HepG2 (cell line): ENCODE results near the gene ZNF687. TPM values are rescaled to one million over a fixed set of nuclear protein-coding genes. Genes with fewer than 3 reads are reported as not detected.

Experiments
- CBX2 ChIP-seq, 2 experiments: fragments of 200-600 bp in 1 of 2; sonication (generic); formaldehyde crosslinking in 1 of 2; IDR thresholded peaks; 2 replicates each; pipeline versions ENCODE4 v1.7.0 to v1.8.1; 2018 to 2022; ENCODE audit warnings: low read depth in 2 of 2, low read length in 1 of 2, mild to moderate bottlenecking in 1 of 2, missing genetic modification reagents in 1 of 2
- CREB3 ChIP-seq: sonication (generic); formaldehyde crosslinking; IDR thresholded peaks from 2 replicates; pipeline ENCODE4 v1.5.0; 2020; ENCODE audit warnings: missing genetic modification reagents
- GZF1 ChIP-seq: sonication (generic); formaldehyde crosslinking; IDR thresholded peaks from 2 replicates; pipeline ENCODE4 v1.5.1; 2020; ENCODE audit warnings: mild to moderate bottlenecking, missing genetic modification reagents
- MLXIP ChIP-seq: sonication (generic); formaldehyde crosslinking; IDR thresholded peaks from 2 replicates; pipeline ENCODE4 v1.9.0; 2021; ENCODE audit warnings: missing genetic modification reagents, borderline replicate concordance
- PBX2 ChIP-seq: IDR thresholded peaks from 2 replicates; pipeline ENCODE4 v1.6.1; 2016; ENCODE audit warnings: control low read depth
- RBAK ChIP-seq: sonication (generic); formaldehyde crosslinking; IDR thresholded peaks from 2 replicates; pipeline ENCODE4 v1.5.1; 2020; ENCODE audit warnings: mild to moderate bottlenecking, missing genetic modification reagents
- SNAPC4 ChIP-seq: sonication (generic); formaldehyde crosslinking; IDR thresholded peaks from 2 replicates; pipeline ENCODE4 v1.4.0; 2020; ENCODE audit warnings: mild to moderate bottlenecking, missing genetic modification reagents
- THAP11 ChIP-seq: IDR thresholded peaks from 2 replicates; pipeline ENCODE4 v1.6.1; 2016; ENCODE audit warnings: missing biosample characterization, missing genetic modification reagents
- ZNF280B ChIP-seq: sonication (generic); formaldehyde crosslinking; IDR thresholded peaks from 2 replicates; pipeline ENCODE4 v1.5.0; 2020; ENCODE audit warnings: missing genetic modification reagents, mild to moderate bottlenecking, borderline replicate concordance
- ZNF460 ChIP-seq: sonication (generic); formaldehyde crosslinking; IDR thresholded peaks from 2 replicates; pipeline ENCODE4 v1.5.1; 2020; ENCODE audit warnings: missing genetic modification reagents, mild to moderate bottlenecking, borderline replicate concordance
- ZNF589 ChIP-seq: sonication (generic); formaldehyde crosslinking; conservative IDR thresholded peaks from 2 replicates; pipeline ENCODE4 v1.8.0; 2022; ENCODE audit warnings: mild to moderate bottlenecking, moderate library complexity, missing genetic modification reagents
- ZNF709 ChIP-seq: sonication (generic); formaldehyde crosslinking; IDR thresholded peaks from 2 replicates; pipeline ENCODE4 v1.5.0; 2020; ENCODE audit warnings: mild to moderate bottlenecking, missing genetic modification reagents
- polyA plus RNA-seq, 8 experiments: library from polyadenylated mRNA; depleted of rRNA in 3 of 8; stranded (reverse) in 7 of 8; unstranded in 1 of 8; fragments of >200 nt; fragmentation: Illumina TruSeq in 4 of 8; extraction: Trizol in 4 of 8; gene quantifications; 2 replicates each; pipeline versions ENCODE4 v1.2.1 to v1.2.3, GENCODE V29; 2011 to 2016; ENCODE audit warnings: low read depth in 4 of 8, missing spikeins in 1 of 8, mixed read lengths in 1 of 8; ENCODE audit not compliant: insufficient read depth in 1 of 8
- total RNA-seq, 5 experiments: library from RNA; depleted of rRNA; stranded (reverse); fragments of >200 nt; fragmentation: Illumina TruSeq; extraction: Trizol; gene quantifications; 2 replicates each; pipeline ENCODE4 v1.2.3, GENCODE V29; 2016; ENCODE audit warnings: low read depth in 1 of 5
- TF ChIP-seq, protein P1 (sequence below): sonication (generic); formaldehyde crosslinking; IDR thresholded peaks from 2 replicates; pipeline ENCODE4 v1.8.1; 2022; ENCODE audit warnings: mild to moderate bottlenecking, missing genetic modification reagents

Gene ZNF687
- total and polyA plus RNA-seq, 2 of the 13 experiments (the other 11 are each of a cell fraction or from before 2014, with no cell fraction given), result 14.1 to 16.5 TPM

DNA sequence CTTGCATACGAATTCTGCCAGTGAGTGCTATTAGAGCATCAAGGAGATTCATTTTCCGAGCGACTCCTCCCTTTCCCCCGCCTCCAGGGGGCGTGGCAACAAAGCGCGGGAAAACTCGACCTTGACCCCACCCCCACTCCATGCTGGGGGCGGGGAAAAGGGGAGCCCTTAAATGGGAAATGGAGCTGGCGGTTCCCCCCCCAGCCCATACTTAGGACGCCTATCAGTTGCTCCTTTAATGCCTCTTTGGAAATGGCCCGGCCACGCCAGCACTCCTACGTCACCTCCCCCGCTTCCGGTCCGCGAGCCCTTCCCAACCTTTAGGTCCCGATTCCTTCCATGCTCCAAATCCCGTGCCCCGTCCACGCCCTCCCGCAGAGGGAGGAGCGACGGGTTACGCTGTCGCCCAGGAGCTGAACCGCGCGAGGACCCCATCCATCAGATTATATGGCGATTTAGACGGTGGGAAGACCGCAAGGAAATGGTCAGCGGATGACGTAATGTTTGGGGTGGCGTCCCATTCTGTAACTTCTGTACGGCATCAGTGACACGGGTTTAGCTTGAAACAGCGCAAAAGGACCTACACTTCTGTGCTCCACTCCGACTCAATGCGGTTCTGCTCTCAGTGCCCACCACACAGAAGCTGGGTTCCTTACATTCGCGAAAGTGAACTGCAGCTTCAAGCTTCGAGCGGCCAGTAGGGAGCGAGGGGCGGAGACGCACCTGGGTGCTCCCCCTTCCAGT is 702 bp upstream of the ZNF687 start (continued):
- TF ChIP-seq SNAPC4, result no peak
- no peak for TF ChIP-seq CREB3 (CRISPR knock-in tag)
- TF ChIP-seq ZNF280B (CRISPR knock-in tag), result peak; percentile 77; the same call in 1 of the 2 replicates
- TF ChIP-seq THAP11 (CRISPR knock-in tag), result peak; percentile 66
- peak; percentile 86; the same call in 1 of the 2 replicates for TF ChIP-seq ZNF709 (CRISPR knock-in tag)
- TF ChIP-seq ZNF589 (CRISPR knock-in tag), result 0 out of 2 replicates have a peak, but pooled peaks have one; percentile 59
- no peak for TF ChIP-seq RBAK (CRISPR knock-in tag)
- TF ChIP-seq CBX2 (IDR thresholded peaks at IDR 0.05; ENCODE audit: low read depth, low read length), result no peak
- TF ChIP-seq CBX2 (CRISPR knock-in tag; IDR thresholded peaks at IDR 0.05; ENCODE audit: low read depth), result no peak
- no peak for TF ChIP-seq ZNF460 (CRISPR knock-in tag)
- TF ChIP-seq PBX2, result no peak
- TF ChIP-seq, protein P1, sequence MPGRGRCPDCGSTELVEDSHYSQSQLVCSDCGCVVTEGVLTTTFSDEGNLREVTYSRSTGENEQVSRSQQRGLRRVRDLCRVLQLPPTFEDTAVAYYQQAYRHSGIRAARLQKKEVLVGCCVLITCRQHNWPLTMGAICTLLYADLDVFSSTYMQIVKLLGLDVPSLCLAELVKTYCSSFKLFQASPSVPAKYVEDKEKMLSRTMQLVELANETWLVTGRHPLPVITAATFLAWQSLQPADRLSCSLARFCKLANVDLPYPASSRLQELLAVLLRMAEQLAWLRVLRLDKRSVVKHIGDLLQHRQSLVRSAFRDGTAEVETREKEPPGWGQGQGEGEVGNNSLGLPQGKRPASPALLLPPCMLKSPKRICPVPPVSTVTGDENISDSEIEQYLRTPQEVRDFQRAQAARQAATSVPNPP, result peak; percentile 63; the same call in 1 of the 2 replicates
- TF ChIP-seq GZF1 (CRISPR knock-in tag), result no peak
- no peak; the same call in 1 of the 2 replicates for TF ChIP-seq MLXIP (CRISPR knock-in tag)
